IMR-90 (cell line): ENCODE data around the gene NUFIP2. TPM values are rescaled to one million over a fixed set of nuclear protein-coding genes. Genes with fewer than 3 reads are reported as not detected.

Source experiments
- ATAC-seq: fragments of 200-7000 bp; cut with Tn5 transposase; 2 replicates; pipeline ENCODE4 v1.9.1; 2020; ENCODE audit warnings: low read depth, mild to moderate bottlenecking, moderate library complexity
- BruUV-seq: library from RNA; stranded (reverse); fragments of 400-500 nt; replicated peaks from 2 replicates; lab custom pipeline; 2021; lab: Mats Ljungman, UMichigan
- CTCF ChIA-PET: fragments of 300-600 bp; formaldehyde crosslinking; extraction: SDS; loops from one replicate; lab custom pipeline; 2021; ENCODE audit warnings: antibody characterized with exemption; lab: Yijun Ruan, JAX
- POLR2A ChIA-PET: fragments of 300-600 bp; sonication (Branson Sonifier 250); formaldehyde crosslinking; loops from one replicate; lab custom pipeline; 2022; ENCODE audit warnings: antibody characterized with exemption; ENCODE audit not compliant: unreplicated experiment; lab: Charles Lee
- DNase-seq: peaks from one replicate; pipeline ENCODE4 v3.0.0; 2013
- H2AFZ ChIP-seq: replicated peaks from 2 replicates; pipeline ENCODE3; 2013; ENCODE audit warnings: low read length, mild to moderate bottlenecking; ENCODE audit not compliant: poor library complexity
- H2AK5ac ChIP-seq: 2 replicates; pipeline ENCODE4 v1.6.1; 2013; ENCODE audit warnings: low read depth, low read length, inconsistent platforms
- H2AK9ac ChIP-seq: replicated peaks from 2 replicates; pipeline ENCODE3; 2013; ENCODE audit warnings: mild to moderate bottlenecking, low read depth, low read length, moderate library complexity; ENCODE audit not compliant: poor library complexity
- H2BK120ac ChIP-seq: 2 replicates; pipeline ENCODE4 v1.6.1; 2013; ENCODE audit warnings: low read depth, low read length, inconsistent platforms
- H2BK15ac ChIP-seq: 3 replicates; pipeline ENCODE4 v1.6.1; 2013; ENCODE audit warnings: low read depth, low read length, inconsistent platforms
- H2BK20ac ChIP-seq: 2 replicates; pipeline ENCODE4 v1.6.1; 2013; ENCODE audit warnings: low read depth, mild to moderate bottlenecking, inconsistent platforms, low read length, moderate library complexity
- H2BK5ac ChIP-seq: 2 replicates; pipeline ENCODE4 v1.6.1; 2013; ENCODE audit warnings: mild to moderate bottlenecking, low read depth, low read length, inconsistent platforms; ENCODE audit not compliant: poor library complexity, severe bottlenecking
- H3K14ac ChIP-seq: replicated peaks from 2 replicates; pipeline ENCODE4 v1.6.1; 2013; ENCODE audit warnings: low read depth, low read length, inconsistent platforms
- H3K18ac ChIP-seq: 2 replicates; pipeline ENCODE4 v1.6.1; 2013; ENCODE audit warnings: low read depth, low read length, control low read depth
- H3K23ac ChIP-seq: 2 replicates; pipeline ENCODE4 v1.6.1; 2013; ENCODE audit warnings: low read depth, low read length, inconsistent platforms
- H3K27ac ChIP-seq: 2 replicates; pipeline ENCODE4 v1.5.1; 2013; ENCODE audit warnings: mild to moderate bottlenecking, control low read depth, low read length; ENCODE audit not compliant: insufficient read depth
- H3K27me3 ChIP-seq: 2 replicates; pipeline ENCODE4 v1.6.1; 2013; ENCODE audit warnings: low read length; ENCODE audit not compliant: control insufficient read depth, insufficient read depth
- H3K36me3 ChIP-seq: 2 replicates; pipeline ENCODE4 v1.6.1; 2013; ENCODE audit warnings: low read length, mixed read lengths; ENCODE audit not compliant: control insufficient read depth, insufficient read depth
- H3K4ac ChIP-seq: 2 replicates; pipeline ENCODE4 v1.6.1; 2013; ENCODE audit warnings: low read depth, low read length, inconsistent platforms
- H3K4me1 ChIP-seq: 2 replicates; pipeline ENCODE4 v1.6.1; 2013; ENCODE audit warnings: low read length, mixed read lengths; ENCODE audit not compliant: control insufficient read depth, insufficient read depth
- H3K4me2 ChIP-seq: 2 replicates; pipeline ENCODE4 v1.6.1; 2013; ENCODE audit warnings: low read depth, mild to moderate bottlenecking, control low read depth, low read length, moderate library complexity
- H3K4me3 ChIP-seq: 2 replicates; pipeline ENCODE4 v1.5.1; 2013; ENCODE audit warnings: low read depth, mild to moderate bottlenecking, control low read depth, low read length, moderate library complexity; ENCODE audit not compliant: insufficient read depth
- H3K56ac ChIP-seq: 2 replicates; pipeline ENCODE4 v1.6.1; 2013; ENCODE audit warnings: low read length, inconsistent platforms; ENCODE audit not compliant: insufficient read depth; ENCODE audit errors: extremely low read depth
- H3K79me1 ChIP-seq, 2 experiments: 2 replicates each; pipeline ENCODE4 v1.6.1; 2013; ENCODE audit warnings: low read length in 2 of 2, inconsistent platforms in 1 of 2, low read depth in 1 of 2
- H3K9ac ChIP-seq: 2 replicates; pipeline ENCODE4 v1.6.1; 2013; ENCODE audit warnings: low read depth, low read length, control low read depth
- H3K9me1 ChIP-seq: 2 replicates; pipeline ENCODE4 v1.6.1; 2013; ENCODE audit warnings: low read length, inconsistent platforms; ENCODE audit not compliant: insufficient read depth
- H3K9me3 ChIP-seq: 2 replicates; pipeline ENCODE4 v1.6.1; 2013; ENCODE audit warnings: low read length; ENCODE audit not compliant: control insufficient read depth, insufficient read depth
- H4K20me1 ChIP-seq: 2 replicates; pipeline ENCODE4 v1.6.1; 2013; ENCODE audit warnings: low read length, inconsistent platforms; ENCODE audit not compliant: insufficient read depth
- H4K5ac ChIP-seq: 2 replicates; pipeline ENCODE4 v1.6.1; 2013; ENCODE audit warnings: mild to moderate bottlenecking, low read depth, low read length, control low read depth
- H4K8ac ChIP-seq, 2 experiments: 2 replicates each; pipeline ENCODE4 v1.6.1; 2013; ENCODE audit warnings: low read depth in 2 of 2, low read length in 2 of 2, control low read depth in 1 of 2, inconsistent platforms in 1 of 2
- H4K91ac ChIP-seq: 2 replicates; pipeline ENCODE4 v1.6.1; 2013; ENCODE audit warnings: low read depth, low read length, inconsistent platforms; ENCODE audit not compliant: insufficient read depth
- BHLHE40 ChIP-seq: fragments of 150-350 bp; IDR thresholded peaks from 2 replicates; pipeline ENCODE4 v1.6.1; 2016; ENCODE audit warnings: mild to moderate bottlenecking, low read depth, low read length
- CEBPB ChIP-seq: IDR thresholded peaks from 2 replicates; pipeline ENCODE4 v1.6.1; 2012; ENCODE audit warnings: low read depth, low read length, improper control_type of control experiment
- CHD1 ChIP-seq: IDR thresholded peaks from 2 replicates; pipeline ENCODE4 v1.6.1; 2012; ENCODE audit warnings: low read depth, low read length, improper control_type of control experiment
- CTCF ChIP-seq: conservative IDR thresholded peaks from 2 replicates; pipeline ENCODE4 v1.5.1; 2012; ENCODE audit warnings: mild to moderate bottlenecking, low read depth, low read length, improper control_type of control experiment
- FOS ChIP-seq: fragments of 150-350 bp; IDR thresholded peaks from 2 replicates; pipeline ENCODE4 v1.6.1; 2016; ENCODE audit warnings: low read depth, low read length
- MAFK ChIP-seq: IDR thresholded peaks from 2 replicates; pipeline ENCODE4 v1.6.1; 2012; ENCODE audit warnings: low read depth, low read length, improper control_type of control experiment
- MAZ ChIP-seq: IDR thresholded peaks from 2 replicates; pipeline ENCODE4 v1.6.1; 2012; ENCODE audit warnings: low read depth, mild to moderate bottlenecking, low read length, improper control_type of control experiment, moderate library complexity, borderline replicate concordance
- MXI1 ChIP-seq: IDR thresholded peaks from 2 replicates; pipeline ENCODE4 v1.6.1; 2012; ENCODE audit warnings: low read depth, mild to moderate bottlenecking, low read length, moderate library complexity, borderline replicate concordance
- RAD21 ChIP-seq: IDR thresholded peaks from 2 replicates; pipeline ENCODE4 v1.6.1; 2012; ENCODE audit warnings: low read length, improper control_type of control experiment
- RCOR1 ChIP-seq: IDR thresholded peaks from 2 replicates; pipeline ENCODE4 v1.6.1; 2012; ENCODE audit warnings: mild to moderate bottlenecking, low read length, improper control_type of control experiment; ENCODE audit not compliant: insufficient replicate concordance
- RFX5 ChIP-seq: IDR thresholded peaks from 2 replicates; pipeline ENCODE4 v1.8.0; 2012; ENCODE audit warnings: low read depth, mild to moderate bottlenecking, low read length, moderate library complexity
- SMC3 ChIP-seq: fragments of 150-350 bp; IDR thresholded peaks from 2 replicates; pipeline ENCODE4 v1.6.1; 2016; ENCODE audit warnings: low read depth, mild to moderate bottlenecking, antibody characterized with exemption, low read length, moderate library complexity
- USF2 ChIP-seq: fragments of 150-350 bp; IDR thresholded peaks from 2 replicates; pipeline ENCODE4 v1.6.1; 2017; ENCODE audit warnings: mild to moderate bottlenecking, antibody characterized with exemption, low read length, low read depth
- WGBS, 2 experiments: methylation state at CpG; one replicate each; pipeline versions ENCODE4 v1.1.5 to v1.1.7; 2013; ENCODE audit warnings: missing lambda C conversion rate in 2 of 2; ENCODE audit not compliant: insufficient read length in 1 of 2; ENCODE audit errors: extremely low coverage in 2 of 2; 5-methylcytosine and 5-hydroxymethylcytosine counted together
- dilution Hi-C: fragments of 300-500 bp; cut with HindIII; formaldehyde crosslinking; loops from one replicate; pipeline ENCODE4 v1.14.3; 2018; ENCODE audit warnings: low sequenced_read_pairs; ENCODE audit not compliant: unreplicated experiment
- in situ Hi-C: fragments of 300-500 bp; cut with MboI; formaldehyde crosslinking; loops from 3 replicates; pipeline ENCODE4 v1.14.3; 2019; ENCODE audit warnings: low sequenced_read_pairs, inconsistent platforms, mixed read lengths
- intact Hi-C: fragments of 100-400 bp; cut with micrococcal nuclease; formaldehyde crosslinking; loops from 2 replicates; pipeline ENCODE4 v1.10.0; 2022
- polyA plus RNA-seq, 3 experiments: library from polyadenylated mRNA; depleted of rRNA; stranded (reverse); fragments of >200 nt; gene quantifications; 2 replicates each; pipeline ENCODE4 v1.2.3, GENCODE V29; 2012; ENCODE audit warnings: low replicate concordance in 1 of 3
- total RNA-seq: library from RNA; depleted of rRNA; stranded (reverse); fragments of >200 nt; gene quantifications from 2 replicates; pipeline ENCODE4 v1.2.3, GENCODE V29; 2012
- TF ChIP-seq, protein P1 (sequence below): fragments of 150-350 bp; IDR thresholded peaks from 2 replicates; pipeline ENCODE4 v1.6.1; 2016; ENCODE audit warnings: low read depth, mild to moderate bottlenecking, low read length, moderate library complexity, borderline replicate concordance

Gene NUFIP2
- total and polyA plus RNA-seq, 2 of the 4 experiments (the other 2 are of a cell fraction), result 8.9 to 25.6 TPM

- Histone ChIP-seq H2AK5ac (peak within 1 kb of the TSS; percentile 61), H3K4me3 (no peak within 1 kb of the TSS), H2AK9ac (peak within 1 kb of the TSS; percentile 18), H2BK20ac (peak within 1 kb of the TSS; percentile 67), H4K91ac (peak within 1 kb of the TSS; percentile 17; the same call in 1 of the 2 replicates), H4K20me1 (no peaks in the 10 kb centered on the region), H3K79me1 (peaks cover 0 to 35% of the 10 kb centered on the region in 2 experiments; a peak in 2 of 4 replicates), H2BK15ac (peak within 1 kb of the TSS; percentile 64; the same call in 2 of the 3 replicates), H2AFZ (peak within 1 kb of the TSS; percentile 74), H3K18ac (peak within 1 kb of the TSS; percentile 19; the same call in 1 of the 2 replicates), H2BK120ac (peak within 1 kb of the TSS; percentile 52; the same call in 1 of the 2 replicates), H3K23ac (no peak within 1 kb of the TSS), H3K9me1 (peaks cover 19% of the 10 kb centered on the region), H4K8ac (peak within 1 kb of the TSS in 1 of 2 experiments; percentile 19; a peak in 1 of 4 replicates), H3K56ac (no peak within 1 kb of the TSS), H3K4me1 (peaks cover 17% of the 10 kb centered on the region), H3K9me3 (no peaks in the 10 kb centered on the region), H2BK5ac (peak within 1 kb of the TSS; percentile 49), H3K4me2 (no peak within 1 kb of the TSS), H3K27ac (no peak within 1 kb of the TSS), H4K5ac (peak within 1 kb of the TSS; percentile 41; the same call in 1 of the 2 replicates), H3K14ac (peak within 1 kb of the TSS; percentile 58; the same call in 1 of the 2 replicates), H3K27me3 (no peaks in the 10 kb centered on the region), H3K9ac (no peak within 1 kb of the TSS), H3K36me3 (no peaks in the 10 kb centered on the region), H3K4ac (peak within 1 kb of the TSS; percentile 50)
- ChIA-PET CTCF (no interaction called here), POLR2A (no interaction called here)
- WGBS, 2 experiments, result 100% methylated on average over 1 of the region's 1 CpG; no CpG with 5 or more reads in 1 of the 2 experiments
- intact Hi-C loops (no loop called here), dilution Hi-C loops (no loop called here), in situ Hi-C loops (no loop called here)
- ATAC-seq (no peak), DNase-seq (no peak)
- no TSS peak for BruUV-seq
- TF ChIP-seq, protein P1, sequence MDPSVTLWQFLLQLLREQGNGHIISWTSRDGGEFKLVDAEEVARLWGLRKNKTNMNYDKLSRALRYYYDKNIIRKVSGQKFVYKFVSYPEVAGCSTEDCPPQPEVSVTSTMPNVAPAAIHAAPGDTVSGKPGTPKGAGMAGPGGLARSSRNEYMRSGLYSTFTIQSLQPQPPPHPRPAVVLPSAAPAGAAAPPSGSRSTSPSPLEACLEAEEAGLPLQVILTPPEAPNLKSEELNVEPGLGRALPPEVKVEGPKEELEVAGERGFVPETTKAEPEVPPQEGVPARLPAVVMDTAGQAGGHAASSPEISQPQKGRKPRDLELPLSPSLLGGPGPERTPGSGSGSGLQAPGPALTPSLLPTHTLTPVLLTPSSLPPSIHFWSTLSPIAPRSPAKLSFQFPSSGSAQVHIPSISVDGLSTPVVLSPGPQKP, result no peak
- TF ChIP-seq SMC3 (no peak), MXI1 (no peak), USF2 (no peak), MAFK (no peak), RAD21 (no peak), MAZ (no peak), CTCF (no peak), RFX5 (no peak), RCOR1 (no peak), CEBPB (no peak), FOS (no peak), BHLHE40 (no peak), CHD1 (no peak)
Observed at GRCh38 chr17:29246628-29247027, 47.3 kb downstream of the NUFIP2 start, which contains the start of gene CRYBA1. Gene CRYBA1 (plus strand): TSS chr17:29246859. CDS start chr17:29246864, 5 bp downstream.
